HEK293T (cell line): ENCODE measurements around the gene ZFYVE27.

Source experiments
- CTCF ChIA-PET: fragments of 350-600 bp; formaldehyde crosslinking; extraction: SDS; loops from one replicate; lab custom pipeline; 2021; ENCODE audit warnings: antibody characterized with exemption, inconsistent platforms; lab: Yijun Ruan, JAX
- POLR2A ChIA-PET: fragments of 350-600 bp; formaldehyde crosslinking; extraction: SDS; loops from one replicate; lab custom pipeline; 2020; ENCODE audit warnings: antibody characterized with exemption, inconsistent platforms; lab: Yijun Ruan, JAX
- DNase-seq: peaks from one replicate; pipeline ENCODE4 v3.0.0; 2012; ENCODE audit warnings: mixed read lengths; ENCODE audit errors: extremely low spot score
- ARNT ChIP-seq: fragments of 450-650 bp; IDR thresholded peaks from 2 replicates; pipeline ENCODE4 v1.6.1; 2017; ENCODE audit warnings: mild to moderate bottlenecking
- BHLHE40 ChIP-seq: fragments of 450-650 bp; IDR thresholded peaks from 2 replicates; pipeline ENCODE4 v1.6.1; 2016; ENCODE audit warnings: mild to moderate bottlenecking, moderate library complexity, borderline replicate concordance
- CTBP1 ChIP-seq: fragments of 450-650 bp; IDR thresholded peaks from 2 replicates; pipeline ENCODE4 v1.6.1; 2016; ENCODE audit warnings: borderline replicate concordance
- ELF4 ChIP-seq: fragments of 450-650 bp; IDR thresholded peaks from 2 replicates; pipeline ENCODE4 v1.6.1; 2017; ENCODE audit warnings: antibody characterized with exemption
- FOXA1 ChIP-seq: fragments of 450-650 bp; IDR thresholded peaks from 2 replicates; pipeline ENCODE4 v1.6.1; 2016; ENCODE audit warnings: mild to moderate bottlenecking
- FOXK2 ChIP-seq: fragments of 450-650 bp; IDR thresholded peaks from 2 replicates; pipeline ENCODE4 v1.6.1; 2016; ENCODE audit warnings: mild to moderate bottlenecking
- FOXM1 ChIP-seq: fragments of 450-650 bp; IDR thresholded peaks from 2 replicates; pipeline ENCODE4 v1.6.1; 2017; ENCODE audit warnings: mild to moderate bottlenecking, borderline replicate concordance
- HDGF ChIP-seq: fragments of 450-650 bp; IDR thresholded peaks from 2 replicates; pipeline ENCODE4 v1.6.1; 2017; ENCODE audit warnings: antibody characterized with exemption, borderline replicate concordance
- L3MBTL2 ChIP-seq: fragments of 450-650 bp; conservative IDR thresholded peaks from 2 replicates; pipeline ENCODE4 v1.6.1; 2016; ENCODE audit warnings: mild to moderate bottlenecking
- LEF1 ChIP-seq: fragments of 450-650 bp; IDR thresholded peaks from 2 replicates; pipeline ENCODE4 v1.6.1; 2017; ENCODE audit warnings: mild to moderate bottlenecking, borderline replicate concordance
- NFRKB ChIP-seq: fragments of 450-650 bp; IDR thresholded peaks from 2 replicates; pipeline ENCODE4 v1.6.1; 2016; ENCODE audit warnings: mild to moderate bottlenecking, moderate library complexity
- SP1 ChIP-seq: fragments of 450-650 bp; IDR thresholded peaks from 2 replicates; pipeline ENCODE4 v1.6.1; 2017
- SUZ12 ChIP-seq: fragments of 450-650 bp; IDR thresholded peaks from 2 replicates; pipeline ENCODE4 v1.6.1; 2016; ENCODE audit warnings: mild to moderate bottlenecking
- TARDBP ChIP-seq: fragments of 450-650 bp; IDR thresholded peaks from 2 replicates; pipeline ENCODE4 v1.6.1; 2016
- ZNF384 ChIP-seq: fragments of 450-650 bp; IDR thresholded peaks from 2 replicates; pipeline ENCODE4 v1.6.1; 2016
- TF ChIP-seq, protein P1 (sequence below): fragments of 450-650 bp; IDR thresholded peaks from 2 replicates; pipeline ENCODE4 v1.6.1; 2016

ZFYVE27 gene

DNA sequence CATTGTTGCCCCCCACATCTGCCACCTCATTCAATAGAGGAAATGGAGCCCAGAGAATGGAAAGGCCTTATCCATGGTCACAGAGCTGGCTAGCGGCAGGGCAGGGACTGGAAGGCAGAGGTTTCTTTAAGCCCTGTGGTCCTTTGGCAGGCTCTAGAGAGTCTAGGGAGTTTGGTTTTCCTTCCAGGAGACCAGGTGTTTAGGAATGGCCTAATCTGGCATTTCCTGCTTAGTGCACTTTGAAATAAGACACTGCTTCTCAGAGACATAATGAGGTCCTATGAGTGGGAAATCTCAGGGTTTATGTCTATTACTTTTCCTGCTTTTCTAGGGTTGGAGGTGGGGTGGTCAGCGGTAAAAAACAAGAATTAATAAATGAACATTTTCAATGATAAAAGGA is 17.3 kb upstream of the ZFYVE27 start:
- TF ChIP-seq FOXK2: no peak
- no peak for TF ChIP-seq FOXM1
- TF ChIP-seq NFRKB: no peak
- no peak for TF ChIP-seq FOXA1
- no peak for TF ChIP-seq BHLHE40
- TF ChIP-seq HDGF: no peak

DNA sequence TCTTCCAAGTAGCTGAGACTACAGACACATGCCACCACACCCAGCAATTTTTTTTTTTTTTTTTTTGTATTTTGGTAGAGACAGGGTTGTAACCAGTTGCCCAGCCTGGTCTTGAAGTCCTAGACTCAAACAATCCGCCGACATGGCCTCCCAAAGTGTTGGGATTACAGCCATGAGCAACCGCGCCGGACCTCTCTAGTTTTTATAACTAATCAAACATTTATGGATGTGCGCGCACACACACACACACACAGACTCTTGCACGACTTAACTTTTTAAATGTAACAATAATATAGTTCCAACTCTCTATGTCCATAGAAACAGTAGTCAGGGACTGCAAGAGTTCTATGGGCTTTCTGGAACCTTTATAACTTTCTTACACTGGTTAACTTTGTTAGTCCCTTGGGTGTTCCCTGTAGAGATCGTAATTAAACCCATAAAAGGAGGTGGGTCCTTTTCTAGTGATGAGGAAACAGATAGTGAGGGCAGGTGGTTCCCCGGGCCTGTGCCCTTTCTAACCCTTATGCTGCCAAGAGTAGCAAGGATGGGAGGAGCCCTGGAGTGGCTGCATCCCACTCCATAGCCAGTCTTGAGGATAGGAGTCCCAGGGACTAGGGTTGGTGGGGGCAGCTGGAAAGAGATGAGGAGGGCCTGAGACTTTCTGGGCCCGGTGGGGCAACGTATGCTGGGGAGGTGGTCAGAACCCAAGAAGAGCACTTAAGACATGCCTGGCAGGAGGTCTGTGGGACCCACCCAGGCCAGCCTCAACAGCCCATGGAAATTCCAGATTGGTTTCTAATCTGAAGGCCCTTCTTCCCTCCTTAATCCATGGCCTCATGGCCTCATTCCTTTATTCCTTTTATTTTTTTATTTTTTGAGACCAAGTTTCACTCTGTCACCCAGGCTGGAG is 14.8 kb upstream of the ZFYVE27 start:
- POLR2A ChIA-PET: interaction anchor here (5.3 kb wide), 1 partner anchor 9 kb away, joined by 63 read pairs; the partner anchor contains the start of gene MARVELD1
- no peak for DNase-seq
- CTCF ChIA-PET: interaction anchor here (2.3 to 2.9 kb wide), 2 partner anchors 12 to 20 kb away, joined by 10 to 19 read pairs; no protein-coding TSS in a partner anchor
- TF ChIP-seq ARNT (no peak), CTBP1 (no peak), NFRKB (no peak), HDGF (no peak), SP1 (no peak), TARDBP (no peak), ELF4 (no peak), SUZ12 (no peak), FOXA1 (no peak), L3MBTL2 (no peak), BHLHE40 (no peak), ZNF384 (no peak), FOXK2 (no peak)
- TF ChIP-seq, protein P1, sequence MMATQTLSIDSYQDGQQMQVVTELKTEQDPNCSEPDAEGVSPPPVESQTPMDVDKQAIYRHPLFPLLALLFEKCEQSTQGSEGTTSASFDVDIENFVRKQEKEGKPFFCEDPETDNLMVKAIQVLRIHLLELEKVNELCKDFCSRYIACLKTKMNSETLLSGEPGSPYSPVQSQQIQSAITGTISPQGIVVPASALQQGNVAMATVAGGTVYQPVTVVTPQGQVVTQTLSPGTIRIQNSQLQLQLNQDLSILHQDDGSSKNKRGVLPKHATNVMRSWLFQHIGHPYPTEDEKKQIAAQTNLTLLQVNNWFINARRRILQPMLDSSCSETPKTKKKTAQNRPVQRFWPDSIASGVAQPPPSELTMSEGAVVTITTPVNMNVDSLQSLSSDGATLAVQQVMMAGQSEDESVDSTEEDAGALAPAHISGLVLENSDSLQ: no peak

More for the DNA sequence above, 17.3 kb upstream of the ZFYVE27 start:
- ChIA-PET POLR2A (interaction anchor here (1.7 kb wide), 1 partner anchor 17 kb away, joined by 4 read pairs; the partner anchor contains the start of gene ZFYVE27), CTCF (interaction anchor here (1.3 kb wide), 1 partner anchor 10 kb away, joined by 3 read pairs; no protein-coding TSS in a partner anchor)
- DNase-seq: no peak

DNA sequence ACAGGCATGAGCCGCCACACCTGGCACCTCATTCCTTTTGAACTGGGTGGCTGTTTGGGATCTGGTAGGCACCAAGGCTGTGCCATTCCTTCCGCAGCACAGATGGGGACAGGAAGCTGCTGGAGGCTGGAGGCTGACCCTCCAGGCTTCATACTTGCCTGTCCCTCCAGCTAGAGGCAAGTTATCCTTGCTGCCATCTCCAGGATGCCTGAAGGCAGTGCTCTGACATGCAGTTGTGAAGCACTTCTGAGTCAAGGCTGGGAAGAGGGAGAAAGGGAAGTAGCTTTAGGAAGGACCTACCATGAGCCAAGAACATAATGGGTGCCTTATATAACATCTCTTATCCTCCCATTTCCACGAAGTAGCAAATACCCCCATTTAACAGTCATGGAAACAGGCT is 13.9 kb upstream of the ZFYVE27 start:
- DNase-seq: no peak
- TF ChIP-seq SP1 (no peak), ZNF384 (no peak), LEF1 (no peak), ARNT (no peak)
- POLR2A ChIA-PET: interaction anchor here (2.2 to 5.3 kb wide), 2 partner anchors 9 to 14 kb away, joined by 9 to 63 read pairs; partner anchors contain the start of genes MARVELD1 and ZFYVE27
- CTCF ChIA-PET: interaction anchor here (0.6 to 2.9 kb wide), 5 partner anchors 10 to 46 kb away, joined by 3 to 19 read pairs (median 6); partner anchors contain the start of gene MARVELD1

DNA sequence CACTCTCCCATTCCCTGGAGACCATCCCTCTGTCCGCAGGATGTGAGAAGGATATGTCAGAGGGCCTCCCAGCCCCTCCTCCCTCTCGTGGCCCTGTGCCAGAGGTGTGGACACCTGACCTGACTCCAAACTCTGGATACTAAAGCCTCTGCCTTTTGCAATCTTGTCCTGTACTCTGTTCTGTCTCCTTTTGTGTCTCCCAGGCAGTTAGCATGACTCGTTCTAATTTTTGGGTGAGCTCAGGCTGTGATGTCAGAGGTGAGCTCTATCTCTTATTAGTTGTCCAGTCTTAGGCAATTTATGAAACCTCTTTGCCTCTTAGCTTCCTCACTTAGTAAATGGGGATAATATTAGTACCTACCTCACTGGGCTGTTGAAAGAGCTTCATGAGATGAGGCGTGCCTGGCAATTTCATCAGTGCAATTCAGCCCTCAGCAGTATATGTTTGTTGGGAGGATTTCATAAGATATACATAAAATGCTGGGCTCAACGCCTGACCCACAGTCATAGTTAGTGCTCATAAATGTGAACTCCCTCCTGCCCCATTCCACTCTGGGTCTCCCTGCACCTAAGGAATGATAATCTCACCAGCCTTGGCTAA is 12.5 kb upstream of the ZFYVE27 start:
- no peak for TF ChIP-seq ELF4
- no peak for TF ChIP-seq BHLHE40
- no peak for TF ChIP-seq SP1
- no peak for TF ChIP-seq L3MBTL2
- no peak for TF ChIP-seq CTBP1
- TF ChIP-seq FOXM1: no peak
- TF ChIP-seq ARNT: no peak
- TF ChIP-seq, protein P1: no peak
- no peak for TF ChIP-seq TARDBP
- DNase-seq: no peak
- ChIA-PET POLR2A (interaction anchor here (0.7 to 5.3 kb wide), 4 partner anchors 11 to 37 kb away, joined by 3 to 63 read pairs (median 8); partner anchors contain the start of genes AVPI1, MARVELD1 and ZFYVE27), CTCF (interaction anchor here (0.6 to 2.9 kb wide), 6 partner anchors 11 to 321 kb away, joined by 3 to 19 read pairs (median 6); partner anchors contain the start of genes AVPI1 and MARVELD1)

DNA sequence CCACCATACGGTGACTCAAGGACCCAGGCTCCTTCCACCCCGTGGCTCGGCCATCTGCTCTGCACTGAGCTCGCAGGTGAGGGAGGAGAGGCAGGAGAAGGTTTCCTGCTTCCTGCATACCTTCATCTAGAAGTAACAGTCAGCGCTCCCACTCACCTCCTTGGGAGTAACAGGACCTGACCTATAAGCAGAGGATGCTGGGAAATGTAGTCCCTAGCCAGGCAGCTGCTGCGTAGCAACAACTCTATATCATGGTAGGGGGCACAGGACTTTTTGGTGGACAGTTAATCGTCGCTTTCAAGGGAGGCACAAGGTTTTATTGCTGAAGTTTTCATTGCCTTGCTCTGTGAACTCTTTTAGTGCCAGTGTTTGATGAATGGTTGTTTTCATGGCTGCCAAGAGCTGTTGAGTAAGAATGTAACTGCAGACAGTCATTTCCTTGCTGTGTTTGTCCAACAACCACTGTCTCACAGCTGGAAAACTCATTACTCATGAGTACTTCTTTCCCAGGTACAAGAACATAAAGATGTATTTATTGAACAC is 10.2 kb upstream of the ZFYVE27 start:
- TF ChIP-seq SUZ12 (no peak), ARNT (no peak), ZNF384 (no peak), SP1 (no peak), L3MBTL2 (no peak; the same call in 1 of the 2 replicates), LEF1 (no peak), CTBP1 (peak; percentile 58; the same call in 1 of the 2 replicates), BHLHE40 (no peak), TARDBP (no peak), FOXA1 (no peak)
- TF ChIP-seq, protein P1: peak; percentile 85
- CTCF ChIA-PET: interaction anchor here (1.0 to 2.0 kb wide), 5 partner anchors 13 to 154 kb away, joined by 3 to 11 read pairs (median 4); partner anchors contain the start of genes ANKRD2, AVPI1 and MARVELD1
- POLR2A ChIA-PET: interaction anchor here (0.8 to 5.3 kb wide), 8 partner anchors 9 to 86 kb away, joined by 3 to 63 read pairs (median 4); partner anchors contain the start of genes AVPI1, MARVELD1 and ZFYVE27
- DNase-seq: peak; percentile 68
